GM20431 (cell line): ENCODE results near the gene RTTN.

Experiments
- in situ Hi-C: fragments of 300-500 bp; cut with MseI, MboI; formaldehyde crosslinking; loops from one replicate; pipeline ENCODE4 v1.15.0; 2020; ENCODE audit warnings: low sequenced_read_pairs; ENCODE audit not compliant: unreplicated experiment

The RTTN gene

DNA sequence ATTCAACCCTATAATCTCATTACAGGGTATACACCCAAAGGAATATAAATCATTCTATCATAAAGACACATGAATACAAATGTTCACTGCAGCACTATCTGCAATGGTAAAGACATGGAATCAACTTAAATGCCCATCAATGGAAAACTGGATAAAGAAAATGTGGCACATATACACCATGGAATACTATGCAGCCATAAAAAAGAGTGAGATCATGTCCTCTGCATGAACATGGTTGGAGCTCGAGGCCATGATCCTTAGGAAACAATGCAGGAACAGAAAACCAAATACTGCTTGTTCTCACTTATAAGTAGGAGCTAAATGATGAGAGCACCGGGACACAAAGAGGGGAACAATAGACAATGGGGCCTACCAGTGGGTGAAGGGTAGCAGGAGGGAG lies 169.3 kb downstream of the RTTN start:
- in situ Hi-C loops = no loop called here

DNA sequence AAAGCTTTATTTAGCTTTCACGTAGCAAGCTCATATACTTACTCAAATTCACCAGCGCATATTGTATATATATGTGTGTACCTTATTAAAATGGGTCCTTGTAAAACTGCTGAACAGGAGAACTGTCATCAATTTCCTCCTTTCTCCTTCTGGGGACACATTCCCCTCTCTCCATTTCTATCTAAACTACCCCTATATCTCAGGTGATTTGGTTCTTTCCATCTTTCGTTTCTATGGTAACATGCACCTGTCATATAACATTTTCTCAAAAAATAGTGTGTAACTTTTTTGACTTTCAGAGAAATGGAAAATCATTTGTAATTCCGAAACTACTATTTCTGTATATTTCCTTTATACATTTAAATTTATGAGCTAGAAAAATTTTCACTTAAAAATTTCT lies 174.3 kb downstream of the RTTN start:
- in situ Hi-C loops = no loop called here

DNA sequence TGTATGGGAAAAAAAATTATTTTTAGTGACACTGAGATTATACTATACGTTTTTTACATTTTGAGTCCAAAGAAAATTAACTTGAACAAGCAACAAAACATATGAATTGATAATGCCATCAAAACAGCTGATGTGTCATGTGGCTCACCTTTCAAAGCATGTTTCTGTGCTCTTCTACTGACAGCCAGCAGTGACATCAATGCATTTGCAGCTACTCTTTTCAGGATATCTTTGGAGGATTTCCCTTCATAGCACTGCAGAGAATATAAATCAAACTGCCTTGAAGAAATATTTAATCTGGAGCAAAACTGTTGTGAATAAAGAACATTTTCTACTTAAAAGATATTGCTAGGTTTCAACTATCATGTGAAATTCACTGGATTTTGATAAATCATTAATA lies 174.8 kb downstream of the RTTN start:
- in situ Hi-C loops = no loop called here

DNA sequence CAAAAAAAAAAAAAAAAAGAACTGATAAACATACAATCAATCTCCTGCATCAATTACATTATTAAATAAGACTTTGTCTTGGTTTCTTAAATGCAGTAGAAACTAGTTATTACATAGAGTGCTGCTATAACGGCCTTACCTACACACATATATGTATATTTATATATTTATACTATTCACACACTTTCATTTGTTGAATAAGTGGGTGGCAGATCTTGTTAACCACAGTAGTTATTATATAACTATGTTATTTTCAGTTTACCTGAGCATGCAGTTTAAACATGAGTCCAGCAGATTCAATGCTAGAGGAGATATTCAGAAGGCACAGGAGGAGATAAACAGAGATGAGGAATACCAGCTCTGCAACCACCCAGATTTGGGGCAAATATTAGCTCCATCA lies 176.3 kb downstream of the RTTN start:
- in situ Hi-C loops = no loop called here

DNA sequence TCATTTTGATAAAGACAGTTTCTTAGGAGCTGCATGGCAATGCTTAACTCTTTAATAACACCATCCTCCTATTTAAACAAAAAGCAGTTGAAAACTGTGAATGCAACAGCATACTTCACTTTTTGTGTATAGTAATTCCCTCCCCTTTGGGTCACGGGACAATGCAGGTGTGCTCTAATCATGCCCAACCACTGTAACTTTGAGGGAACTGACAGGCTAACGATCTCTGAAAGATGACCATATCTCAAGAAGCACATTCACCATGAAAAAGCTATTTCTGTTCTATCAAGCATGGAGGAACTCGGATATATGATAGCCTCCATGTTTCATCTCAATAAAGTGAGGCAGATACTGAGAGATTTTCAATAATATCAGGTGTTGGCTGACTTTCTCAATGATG lies 176.8 kb downstream of the RTTN start:
- in situ Hi-C loops = no loop called here

DNA sequence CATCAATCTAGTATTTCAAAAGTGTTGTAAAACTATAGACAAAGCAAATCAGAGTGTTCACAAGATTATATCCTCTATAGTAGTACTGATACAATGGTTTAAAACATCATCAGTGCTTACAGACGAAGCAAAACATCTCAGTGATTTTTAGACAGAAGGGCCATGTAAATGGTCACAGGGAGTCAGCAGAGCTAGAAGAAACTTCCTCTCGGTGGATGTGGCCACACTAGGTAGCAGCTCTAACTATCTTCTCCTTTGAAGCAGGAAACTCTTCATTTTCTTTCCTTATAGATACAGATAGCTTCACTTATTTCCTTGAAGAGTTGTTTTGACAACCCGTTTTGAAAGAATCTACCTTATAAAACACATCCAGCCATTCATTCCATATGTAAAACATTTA lies 177.4 kb downstream of the RTTN start:
- in situ Hi-C loops = no loop called here

DNA sequence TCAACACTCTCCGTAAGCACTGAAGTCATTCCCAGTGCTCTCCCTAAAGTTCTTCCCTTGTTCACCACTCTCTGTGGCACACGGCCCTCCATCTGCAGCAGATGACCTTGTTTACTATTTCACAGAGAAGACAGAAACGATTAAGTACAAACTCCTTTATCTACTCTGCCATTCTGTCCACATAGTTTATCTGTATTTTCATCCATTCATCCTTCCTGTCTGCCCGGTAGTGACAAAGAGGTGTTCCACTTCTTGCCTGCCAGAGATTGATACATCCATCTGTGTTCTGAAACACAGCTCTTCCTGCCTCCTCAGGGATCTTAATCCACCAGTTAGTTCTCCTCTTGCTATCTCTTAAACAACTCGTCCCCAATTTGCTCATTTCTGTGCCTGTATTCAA lies 179.9 kb downstream of the RTTN start:
- in situ Hi-C loops = no loop called here

DNA sequence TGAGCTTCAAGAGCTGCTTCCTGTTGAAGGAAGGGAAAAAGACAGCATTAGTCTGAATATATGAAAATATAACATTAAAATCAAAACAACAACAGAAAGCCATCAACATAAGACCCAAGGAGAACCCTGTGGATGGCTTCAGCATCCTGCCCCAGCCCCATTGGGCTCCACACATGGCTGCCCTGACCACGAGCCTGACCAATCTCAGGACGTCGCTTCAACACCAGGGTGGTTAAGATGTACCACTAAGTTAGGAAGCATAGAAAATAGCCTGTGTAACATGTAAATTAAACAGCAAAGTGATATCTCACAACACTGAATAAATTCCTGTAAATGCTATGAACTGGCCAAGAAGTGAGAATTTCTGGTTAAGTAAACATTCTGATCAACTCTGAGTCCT lies 180.7 kb downstream of the RTTN start:
- in situ Hi-C loops = no loop called here

DNA sequence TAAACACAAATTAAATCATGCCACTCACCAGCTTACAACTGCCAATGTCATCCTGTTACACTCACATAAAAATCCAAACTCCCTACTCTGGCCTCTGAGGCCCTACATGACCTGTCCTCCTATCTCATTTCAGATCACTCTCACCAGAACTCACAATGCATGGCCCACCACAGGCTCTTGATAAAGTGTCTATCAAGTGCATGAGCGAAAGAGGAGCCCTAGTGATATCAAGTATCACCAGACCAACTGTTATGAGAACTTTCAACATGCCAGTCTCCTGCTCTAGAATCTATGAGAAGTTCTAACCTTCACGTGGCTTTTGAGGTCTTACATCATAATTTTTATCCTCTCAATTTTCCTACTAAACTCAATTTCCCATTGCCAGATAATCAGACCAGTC lies 181.4 kb downstream of the RTTN start:
- in situ Hi-C loops = no loop called here

DNA sequence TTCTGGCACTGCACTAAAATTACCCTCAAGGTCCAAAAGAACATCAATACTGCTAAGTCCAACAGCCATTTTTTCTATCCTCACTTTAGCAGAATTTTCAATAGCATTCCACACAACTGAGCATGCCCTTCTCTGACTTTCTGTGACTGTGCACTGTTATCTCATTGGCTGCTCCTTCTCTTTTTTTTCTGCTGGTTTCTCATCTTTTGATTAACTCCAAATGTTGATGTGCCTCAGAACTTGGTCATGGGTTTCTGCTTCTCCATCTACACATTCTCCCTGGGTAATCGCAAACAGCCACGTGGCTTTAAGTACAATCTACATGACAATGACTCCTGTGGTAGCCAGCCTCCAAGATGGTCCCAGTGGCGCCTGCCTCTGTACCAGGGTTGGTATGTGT lies 182.9 kb downstream of the RTTN start:
- in situ Hi-C loops = no loop called here

DNA sequence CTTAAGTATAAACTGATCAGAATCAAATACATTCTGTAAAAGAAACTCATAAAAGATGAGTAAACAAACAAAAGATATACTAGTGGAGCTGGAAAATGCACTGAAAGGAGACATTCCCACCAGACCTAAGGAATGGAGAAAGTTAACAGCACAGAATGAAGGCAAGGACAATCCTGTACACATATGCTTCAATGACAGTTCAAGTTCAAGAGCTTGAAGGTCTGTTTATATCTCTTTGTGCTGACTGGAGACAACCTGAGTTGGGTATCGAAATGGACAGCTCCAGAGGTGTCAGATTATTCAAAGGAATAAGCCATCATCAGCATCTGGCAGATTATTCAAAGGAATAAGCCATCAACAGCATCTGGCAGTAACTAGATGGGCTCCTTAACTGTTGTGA lies 184.0 kb downstream of the RTTN start:
- in situ Hi-C loops = no loop called here

DNA sequence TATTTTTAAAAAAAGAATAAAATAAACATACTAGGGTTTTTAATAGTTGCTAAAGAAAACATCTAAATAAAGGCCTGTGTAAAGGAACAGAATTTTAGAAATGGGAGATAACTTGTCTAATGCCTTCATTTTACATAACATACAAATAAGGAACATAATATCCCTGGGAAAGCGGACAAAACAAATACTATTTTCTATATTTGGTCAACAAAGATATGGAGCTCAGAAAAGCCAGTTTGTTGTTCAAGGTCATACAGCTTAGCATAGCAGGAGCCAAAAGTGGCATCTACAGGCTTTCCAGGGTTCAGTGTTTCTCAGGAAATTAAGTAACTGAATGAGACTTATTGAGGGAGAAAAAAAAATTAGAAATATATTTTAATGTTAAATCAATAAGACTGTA lies 184.4 kb downstream of the RTTN start:
- in situ Hi-C loops = no loop called here

DNA sequence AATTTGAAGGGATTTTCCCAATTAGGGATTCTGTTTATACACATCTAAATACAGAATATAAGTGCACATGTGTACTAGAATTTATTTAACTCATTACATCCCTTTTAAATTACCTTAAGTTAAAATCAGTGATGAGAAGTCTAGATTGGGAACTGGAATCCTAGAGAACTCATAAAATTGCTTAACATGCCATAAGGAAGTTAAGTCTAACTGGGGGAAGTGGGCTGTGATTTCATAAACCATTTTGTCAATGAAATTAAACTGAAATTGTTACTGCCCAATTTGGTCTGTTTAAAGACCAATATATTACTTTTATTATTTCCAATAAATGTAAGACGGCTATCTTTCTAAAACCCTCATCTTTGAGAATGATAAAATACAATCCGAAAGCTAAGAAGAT lies 185.5 kb downstream of the RTTN start:
- in situ Hi-C loops = no loop called here

DNA sequence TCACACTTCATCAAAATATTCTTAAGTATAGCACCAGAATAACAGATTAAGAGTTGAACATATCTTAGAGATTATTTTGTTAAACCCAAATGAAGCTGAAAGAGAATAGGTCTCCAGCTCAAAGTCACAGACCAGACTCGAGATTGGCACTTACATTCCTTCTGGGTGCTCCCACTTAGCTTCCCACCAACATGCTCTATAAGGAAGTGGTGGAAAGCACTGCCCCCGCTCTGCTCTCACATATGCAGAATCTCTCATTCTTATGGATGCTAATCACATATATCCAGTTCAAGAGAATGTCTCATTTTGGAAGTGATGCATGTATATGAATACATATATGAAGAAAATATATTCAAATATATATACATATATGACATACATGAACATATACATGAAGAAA lies 186.4 kb downstream of the RTTN start:
- in situ Hi-C loops = no loop called here

DNA sequence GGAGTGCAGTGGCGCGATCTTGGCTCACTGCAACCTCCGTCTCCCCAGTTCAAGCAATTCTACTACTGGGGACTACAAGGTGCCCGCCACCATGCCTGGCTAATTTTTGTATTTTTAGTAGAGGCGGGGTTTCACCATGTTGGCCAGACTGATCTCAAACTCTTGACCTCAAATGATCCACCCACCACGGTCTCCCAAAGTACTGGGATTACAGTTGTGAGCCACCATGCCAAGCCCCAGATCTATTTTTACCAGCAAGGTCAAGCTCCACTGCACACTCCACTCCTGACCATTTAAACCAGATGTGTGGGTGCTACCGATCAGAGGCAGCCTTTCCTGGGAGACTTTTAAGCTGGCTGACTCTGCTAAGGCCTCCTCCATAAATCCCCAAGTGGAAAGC lies 190.4 kb downstream of the RTTN start:
- in situ Hi-C loops = no loop called here

DNA sequence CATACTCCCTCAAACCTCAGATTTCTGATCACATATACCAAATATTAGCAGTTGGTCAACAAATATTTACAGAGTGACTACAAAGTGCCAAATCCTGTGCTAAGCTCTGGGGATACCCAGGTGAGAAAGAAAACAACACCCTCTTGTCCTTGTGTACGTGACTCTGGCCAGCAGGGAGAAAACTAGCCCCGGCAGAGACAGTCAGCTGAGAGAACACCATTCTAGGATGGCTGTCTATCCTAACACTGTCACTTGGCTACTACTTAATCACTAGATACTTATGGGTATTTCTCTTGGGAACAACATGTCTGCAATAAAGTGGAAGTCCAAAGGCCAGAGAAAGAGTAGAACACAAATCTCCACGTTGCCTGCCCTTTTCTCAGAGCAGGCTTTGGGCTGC lies 199.9 kb downstream of the RTTN start:
- in situ Hi-C loops = no loop called here

DNA sequence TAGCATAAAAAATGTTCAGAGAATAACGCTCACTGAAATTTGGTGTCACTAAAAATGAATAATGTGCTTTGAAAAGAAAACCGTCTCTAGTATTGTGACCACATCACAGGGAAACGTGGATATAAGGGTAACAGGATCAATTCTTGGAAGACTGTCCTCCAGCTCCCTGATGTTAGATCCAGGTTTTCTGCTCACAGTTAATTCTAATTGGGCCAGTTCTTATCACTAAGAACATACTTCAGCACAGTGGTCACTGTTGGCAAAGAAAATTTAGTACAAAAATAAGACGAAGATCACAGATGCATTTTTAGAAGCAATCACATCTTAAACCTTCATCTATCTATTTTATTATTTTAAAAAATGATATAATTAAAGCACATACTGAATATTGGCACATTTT lies 200.8 kb downstream of the RTTN start:
- in situ Hi-C loops = no loop called here

DNA sequence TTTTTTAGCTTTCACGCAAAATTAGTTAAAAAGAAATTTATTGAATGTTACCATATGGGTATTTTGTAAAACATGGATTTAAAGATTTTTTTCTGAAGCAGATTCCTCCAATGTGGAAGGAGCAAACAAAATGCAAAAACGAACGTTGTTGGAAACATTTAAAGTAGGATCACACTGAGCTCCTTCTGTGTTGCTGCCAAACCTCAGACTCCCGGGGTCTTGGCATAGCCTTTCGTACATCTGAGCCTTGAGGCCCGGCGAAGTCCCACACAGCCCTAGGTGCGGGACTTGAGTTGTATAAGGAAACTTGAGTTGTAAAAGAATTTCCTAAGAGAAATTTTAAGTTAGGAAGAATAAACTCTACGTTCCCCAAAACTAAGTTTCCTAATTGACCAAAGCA lies 205.8 kb downstream of the RTTN start:
- in situ Hi-C loops = no loop called here

DNA sequence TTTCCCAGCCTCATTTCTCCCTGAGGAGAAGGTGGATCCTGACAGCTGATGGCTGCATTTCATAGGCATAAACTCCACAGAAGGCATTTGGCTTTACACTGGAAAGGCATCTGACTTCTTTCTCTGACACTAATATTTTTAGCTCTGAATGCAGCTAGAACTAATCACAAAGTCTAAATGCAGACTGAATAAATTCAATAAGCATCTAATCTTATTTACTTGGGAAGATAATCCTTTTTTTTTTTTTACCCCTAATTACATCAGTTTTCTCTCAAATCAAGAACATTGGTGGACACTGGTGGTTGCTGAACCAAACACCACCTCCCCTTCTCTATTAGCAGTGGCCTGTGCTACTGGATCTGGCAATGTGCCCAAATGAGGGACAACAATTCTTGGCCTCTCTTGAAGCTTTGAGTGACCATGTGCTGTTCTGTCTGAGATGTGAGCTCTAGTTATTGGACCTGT lies 206.9 kb downstream of the RTTN start:
- in situ Hi-C loops = no loop called here

DNA sequence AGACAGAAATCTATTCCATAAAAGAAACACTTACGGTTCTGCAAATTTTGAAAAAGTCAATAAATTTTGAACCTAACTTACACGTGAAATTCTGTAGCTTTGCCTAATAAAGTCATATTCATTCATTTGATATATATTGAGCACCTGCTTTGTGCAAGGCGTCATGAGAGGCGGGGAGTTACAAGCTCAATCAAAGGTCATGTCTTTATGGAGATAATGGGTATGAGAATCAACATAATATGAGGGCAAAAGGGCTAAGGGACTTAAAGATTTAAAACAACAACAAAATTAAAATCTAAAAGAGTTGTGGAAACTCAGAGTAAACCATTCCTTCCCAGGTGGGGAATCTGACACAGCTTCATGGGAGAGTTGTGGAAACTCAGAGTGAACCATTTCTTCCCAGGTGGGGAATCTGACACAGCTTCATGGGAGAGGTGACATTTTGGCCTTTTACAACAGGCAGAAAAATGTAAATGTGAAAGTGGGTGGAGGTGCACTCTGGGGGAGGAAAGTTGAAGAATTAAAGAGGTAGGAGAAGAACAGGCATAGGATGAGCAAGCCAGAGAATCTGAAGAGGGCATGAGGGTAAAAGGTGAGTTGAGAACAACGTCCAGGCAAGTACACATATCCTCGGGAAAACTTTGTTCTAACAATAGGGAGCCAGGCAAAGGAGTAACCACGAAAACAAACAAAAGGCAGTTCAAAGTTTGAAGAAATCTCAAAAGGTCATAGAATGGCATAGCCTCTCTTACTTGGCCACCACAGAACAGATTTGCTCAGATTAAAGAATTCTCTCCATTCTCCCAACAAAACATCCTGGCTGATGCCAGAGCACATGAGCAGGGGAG lies 208.3 kb downstream of the RTTN start:
- in situ Hi-C loops = no loop called here

DNA sequence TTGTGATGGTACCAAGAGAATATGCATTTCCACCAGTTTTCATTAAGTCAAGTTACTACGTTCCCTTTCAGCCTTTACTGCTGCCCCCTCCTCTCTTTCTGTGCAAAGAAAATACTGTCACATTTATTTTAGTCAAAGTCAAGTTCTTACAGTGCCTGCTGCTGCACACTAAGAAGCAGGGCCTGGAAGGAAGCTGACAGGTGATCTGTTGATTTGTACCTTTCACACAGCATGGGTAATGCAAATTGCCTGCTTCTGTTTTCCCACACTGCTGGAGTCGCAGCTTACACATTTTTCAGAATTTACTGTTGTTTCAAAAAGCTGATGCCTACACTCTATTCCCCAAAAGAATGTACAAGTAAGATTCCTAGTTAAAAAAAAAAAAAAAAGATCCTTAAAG lies 209.1 kb downstream of the RTTN start:
- in situ Hi-C loops = no loop called here

DNA sequence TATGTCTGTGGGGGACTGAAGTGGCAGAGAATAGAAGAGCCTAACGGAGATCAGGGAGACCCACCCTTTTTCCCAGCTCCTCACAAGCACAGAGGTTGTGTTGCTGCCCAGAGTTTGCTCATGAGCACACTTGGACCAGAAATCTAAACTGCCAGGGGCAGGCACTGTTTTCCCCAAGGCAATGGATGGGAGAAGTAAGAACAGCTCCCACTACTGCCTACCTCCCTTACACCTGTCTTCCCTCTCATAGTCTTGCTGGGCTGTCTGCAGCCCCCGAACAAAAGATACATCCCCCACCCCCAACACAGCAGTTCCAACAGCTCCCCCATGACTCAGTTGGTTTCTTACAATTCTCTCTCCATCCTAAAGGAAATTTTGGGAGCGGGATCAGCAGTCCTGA lies 209.7 kb downstream of the RTTN start:
- in situ Hi-C loops = no loop called here
